ENCODE results near the gene BLOC1S6. TPM values are rescaled to one million over a fixed set of nuclear protein-coding genes. Genes with fewer than 3 reads are reported as not detected.

BLOC1S6 gene
- total and polyA plus RNA-seq, 2 of the 13 experiments (the other 11 are each of a cell fraction or from before 2014, with no cell fraction given), result 11.8 to 44.3 TPM

DNA sequence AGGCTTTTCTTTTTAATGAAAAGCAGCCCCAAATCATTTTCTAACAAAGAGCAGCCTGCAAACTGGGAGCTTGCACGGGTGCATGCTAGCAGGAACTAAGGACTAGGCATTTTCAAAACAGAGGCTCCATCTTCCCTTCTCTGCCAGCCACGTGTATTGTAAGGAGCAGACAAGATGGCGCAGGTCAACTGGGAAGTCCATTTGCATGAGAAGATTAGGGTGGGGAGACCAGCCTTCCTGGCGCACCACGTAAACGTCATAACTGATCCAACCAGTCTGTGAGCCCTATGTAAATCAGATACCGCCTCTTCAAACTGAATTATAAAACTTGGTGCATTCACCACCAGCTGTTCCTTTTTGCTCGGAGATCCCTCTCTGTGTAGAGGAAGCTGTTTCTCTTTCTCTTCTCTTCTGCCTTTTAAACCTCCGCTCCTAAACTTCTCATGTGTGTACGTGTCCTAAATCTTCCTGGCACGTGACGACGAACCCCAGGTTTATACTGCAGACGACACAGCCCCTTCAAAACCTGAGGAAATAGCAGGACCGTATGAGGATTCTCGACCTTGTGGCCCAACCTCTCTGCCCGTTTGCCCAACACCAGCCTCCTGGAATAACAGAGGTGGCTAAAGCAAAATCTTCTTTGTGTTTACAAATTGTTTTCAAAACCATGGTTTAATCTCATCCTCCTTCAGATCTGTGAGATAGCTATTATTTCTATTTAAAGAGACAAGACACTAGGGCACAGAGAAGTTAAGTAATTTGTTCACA, 38.2 kb upstream of the BLOC1S6 start:
- in situ Hi-C loops (cut with HindIII; ENCODE audit: extremely low pct_ligation_motif_present, low pct_unique_long_range_greater_than_20kb), result no loop called here
- H2AFZ ChIP-seq (ENCODE audit: low read length), result peak overlapping the region; percentile 93
- TF ChIP-seq ZNF354B (CRISPR knock-in tag; IDR thresholded peaks at IDR 0.05) (no peak), EHMT2 (IDR thresholded peaks at IDR 0.05; ENCODE audit: borderline replicate concordance, low read depth, low read length) (peak; percentile 83; the same call in 1 of the 2 replicates), NCOA1 (CRISPR knock-in tag; IDR thresholded peaks at IDR 0.05) (no peak), PRMT3 (CRISPR knock-in tag; IDR thresholded peaks at IDR 0.05; ENCODE audit: borderline replicate concordance, low read depth) (no peak), ZNF605 (CRISPR knock-in tag; IDR thresholded peaks at IDR 0.05) (no peak), DMAP1 (CRISPR knock-in tag; IDR thresholded peaks at IDR 0.05) (peak; percentile 26; the same call in 1 of the 2 replicates), ZFP62 (CRISPR knock-in tag; IDR thresholded peaks at IDR 0.05) (no peak), ZNF326 (CRISPR knock-in tag; IDR thresholded peaks at IDR 0.05; ENCODE audit: borderline replicate concordance) (no peak), SMAD1 (CRISPR knock-in tag; IDR thresholded peaks at IDR 0.05; ENCODE audit: borderline replicate concordance, low read depth) (no peak), TBX2 (CRISPR knock-in tag; IDR thresholded peaks at IDR 0.05; ENCODE audit: borderline replicate concordance) (no peak), MYC (CRISPR knock-in tag; IDR thresholded peaks at IDR 0.05; ENCODE audit: borderline replicate concordance) (peak; percentile 60; the same call in 1 of the 2 replicates), ZNF430 (CRISPR knock-in tag; IDR thresholded peaks at IDR 0.05) (0 out of 2 replicates have a peak, but pooled peaks have one; percentile 22), ZMYM4 (CRISPR knock-in tag; IDR thresholded peaks at IDR 0.05) (peak; percentile 61), MLLT10 (CRISPR knock-in tag; IDR thresholded peaks at IDR 0.05) (no peak), HOXA3 (CRISPR knock-in tag; IDR thresholded peaks at IDR 0.05) (0 out of 2 replicates have a peak, but pooled peaks have one; percentile 29)
- TF ChIP-seq, protein P1, sequence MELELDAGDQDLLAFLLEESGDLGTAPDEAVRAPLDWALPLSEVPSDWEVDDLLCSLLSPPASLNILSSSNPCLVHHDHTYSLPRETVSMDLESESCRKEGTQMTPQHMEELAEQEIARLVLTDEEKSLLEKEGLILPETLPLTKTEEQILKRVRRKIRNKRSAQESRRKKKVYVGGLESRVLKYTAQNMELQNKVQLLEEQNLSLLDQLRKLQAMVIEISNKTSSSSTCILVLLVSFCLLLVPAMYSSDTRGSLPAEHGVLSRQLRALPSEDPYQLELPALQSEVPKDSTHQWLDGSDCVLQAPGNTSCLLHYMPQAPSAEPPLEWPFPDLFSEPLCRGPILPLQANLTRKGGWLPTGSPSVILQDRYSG (CRISPR knock-in tag; IDR thresholded peaks at IDR 0.05), result no peak
- TF ChIP-seq, protein P2, sequence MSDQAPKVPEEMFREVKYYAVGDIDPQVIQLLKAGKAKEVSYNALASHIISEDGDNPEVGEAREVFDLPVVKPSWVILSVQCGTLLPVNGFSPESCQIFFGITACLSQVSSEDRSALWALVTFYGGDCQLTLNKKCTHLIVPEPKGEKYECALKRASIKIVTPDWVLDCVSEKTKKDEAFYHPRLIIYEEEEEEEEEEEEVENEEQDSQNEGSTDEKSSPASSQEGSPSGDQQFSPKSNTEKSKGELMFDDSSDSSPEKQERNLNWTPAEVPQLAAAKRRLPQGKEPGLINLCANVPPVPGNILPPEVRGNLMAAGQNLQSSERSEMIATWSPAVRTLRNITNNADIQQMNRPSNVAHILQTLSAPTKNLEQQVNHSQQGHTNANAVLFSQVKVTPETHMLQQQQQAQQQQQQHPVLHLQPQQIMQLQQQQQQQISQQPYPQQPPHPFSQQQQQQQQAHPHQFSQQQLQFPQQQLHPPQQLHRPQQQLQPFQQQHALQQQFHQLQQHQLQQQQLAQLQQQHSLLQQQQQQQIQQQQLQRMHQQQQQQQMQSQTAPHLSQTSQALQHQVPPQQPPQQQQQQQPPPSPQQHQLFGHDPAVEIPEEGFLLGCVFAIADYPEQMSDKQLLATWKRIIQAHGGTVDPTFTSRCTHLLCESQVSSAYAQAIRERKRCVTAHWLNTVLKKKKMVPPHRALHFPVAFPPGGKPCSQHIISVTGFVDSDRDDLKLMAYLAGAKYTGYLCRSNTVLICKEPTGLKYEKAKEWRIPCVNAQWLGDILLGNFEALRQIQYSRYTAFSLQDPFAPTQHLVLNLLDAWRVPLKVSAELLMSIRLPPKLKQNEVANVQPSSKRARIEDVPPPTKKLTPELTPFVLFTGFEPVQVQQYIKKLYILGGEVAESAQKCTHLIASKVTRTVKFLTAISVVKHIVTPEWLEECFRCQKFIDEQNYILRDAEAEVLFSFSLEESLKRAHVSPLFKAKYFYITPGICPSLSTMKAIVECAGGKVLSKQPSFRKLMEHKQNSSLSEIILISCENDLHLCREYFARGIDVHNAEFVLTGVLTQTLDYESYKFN (CRISPR knock-in tag; conservative IDR thresholded peaks at IDR 0.05), result no peak
- TF ChIP-seq, protein P3, sequence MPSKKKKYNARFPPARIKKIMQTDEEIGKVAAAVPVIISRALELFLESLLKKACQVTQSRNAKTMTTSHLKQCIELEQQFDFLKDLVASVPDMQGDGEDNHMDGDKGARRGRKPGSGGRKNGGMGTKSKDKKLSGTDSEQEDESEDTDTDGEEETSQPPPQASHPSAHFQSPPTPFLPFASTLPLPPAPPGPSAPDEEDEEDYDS (CRISPR knock-in tag; IDR thresholded peaks at IDR 0.05), result peak; percentile 35; the same call in 1 of the 2 replicates
- TF ChIP-seq, protein P4, sequence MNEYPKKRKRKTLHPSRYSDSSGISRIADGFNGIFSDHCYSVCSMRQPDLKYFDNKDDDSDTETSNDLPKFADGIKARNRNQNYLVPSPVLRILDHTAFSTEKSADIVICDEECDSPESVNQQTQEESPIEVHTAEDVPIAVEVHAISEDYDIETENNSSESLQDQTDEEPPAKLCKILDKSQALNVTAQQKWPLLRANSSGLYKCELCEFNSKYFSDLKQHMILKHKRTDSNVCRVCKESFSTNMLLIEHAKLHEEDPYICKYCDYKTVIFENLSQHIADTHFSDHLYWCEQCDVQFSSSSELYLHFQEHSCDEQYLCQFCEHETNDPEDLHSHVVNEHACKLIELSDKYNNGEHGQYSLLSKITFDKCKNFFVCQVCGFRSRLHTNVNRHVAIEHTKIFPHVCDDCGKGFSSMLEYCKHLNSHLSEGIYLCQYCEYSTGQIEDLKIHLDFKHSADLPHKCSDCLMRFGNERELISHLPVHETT (CRISPR knock-in tag; conservative IDR thresholded peaks at IDR 0.05), result no peak

More for the DNA sequence above, 38.2 kb upstream of the BLOC1S6 start:
- ATAC-seq, result peak; percentile 80
- Histone ChIP-seq H3K27me3 (ENCODE audit: control insufficient read depth in 1 of 2, insufficient read depth in 2 of 2, low read length in 2 of 2) (no peaks in the 10 kb centered on the region; a peak in 1 of 5 replicates), H3K9ac (ENCODE audit: insufficient read depth, low read depth, low read length) (0 out of 2 replicates have a peak overlapping the region, but pooled peaks have one; percentile 25), H3K79me2 (ENCODE audit: insufficient read depth, low read length) (no peaks in the 10 kb centered on the region), H4K20me1 (ENCODE audit: insufficient read depth, low read length) (no peaks in the 10 kb centered on the region), H3K4me3 (replicated peaks in 1 of 3; ENCODE audit: insufficient read depth in 1 of 3, low read depth in 2 of 3, low read length in 3 of 3) (peak overlapping the region; percentile 32 to 38 (median 33); a peak in 3 of 6 replicates), H3K4me1 (ENCODE audit: insufficient read depth, low read length) (no peaks in the 10 kb centered on the region; the same call in 1 of the 2 replicates), H3K4me2 (ENCODE audit: low read depth, low read length) (peak overlapping the region; percentile 62), H3K27ac (ENCODE audit: extremely low read length, insufficient read depth, low read length) (no peak overlapping the region), H3K36me3 (replicated peaks in 1 of 2; ENCODE audit: control insufficient read depth in 1 of 2, insufficient read depth in 2 of 2, low read length in 2 of 2) (no peaks in the 10 kb centered on the region), H3K9me3 (ENCODE audit: low read length) (no peaks in the 10 kb centered on the region)
- peak; percentile 53 for DNase-seq (ENCODE audit: low spot score)
- 26% methylated on average over 17 of the region's 17 CpGs for WGBS (ENCODE audit: low lambda C conversion rate)
- intact Hi-C loops (cut with micrococcal nuclease; ENCODE audit: unreplicated experiment), result no loop called here
- ChIA-PET POLR2A (interaction anchor here (1.9 kb wide), 1 partner anchor 37 kb away, joined by 20 read pairs; the partner anchor contains the start of gene BLOC1S6), CTCF (ENCODE audit: low intra/inter-chr PET ratio, low total read pairs) (no interaction called here)
- no peak for FAIRE-seq
- BruUV-seq (replicated peaks), result TSS peak; percentile 58

All from HepG2 (cell line).